SK-N-SH treated with all-trans-retinoic acid at 6 μM for 48 hours (cell line): Measurements from ENCODE around the gene ZNF217.

ENCODE experiments used
- ATAC-seq: fragments of 200-7000 bp; cut with Tn5 transposase; 3 replicates; pipeline ENCODE4 v1.9.1; 2020; ENCODE audit warnings: mild to moderate bottlenecking, moderate library complexity
- ARNTL ChIP-seq: fragments of 450-650 bp; formaldehyde crosslinking; IDR thresholded peaks from 2 replicates; pipeline ENCODE4 v1.5.0; 2020; ENCODE audit warnings: low read depth, mild to moderate bottlenecking, moderate library complexity, borderline replicate concordance
- BACH2 ChIP-seq: fragments of 250-450 bp; sonication (Bioruptor Pico); IDR thresholded peaks from 2 replicates; pipeline ENCODE4 v1.9.0; 2021; ENCODE audit warnings: mild to moderate bottlenecking, borderline replicate concordance
- CSDC2 ChIP-seq: fragments of 250-450 bp; sonication (Bioruptor Pico); IDR thresholded peaks from 2 replicates; pipeline ENCODE4 v1.5.0; 2020; ENCODE audit warnings: mild to moderate bottlenecking, moderate library complexity
- ESRRG ChIP-seq: fragments of 250-450 bp; sonication (Bioruptor Pico); IDR thresholded peaks from 2 replicates; pipeline ENCODE4 v1.6.1; 2021; ENCODE audit warnings: mild to moderate bottlenecking
- GLIS3 ChIP-seq: fragments of 250-450 bp; sonication (Bioruptor Pico); IDR thresholded peaks from 2 replicates; pipeline ENCODE4 v1.5.0; 2020; ENCODE audit warnings: mild to moderate bottlenecking, moderate library complexity
- ISL1 ChIP-seq: fragments of 250-450 bp; sonication (Bioruptor Pico); IDR thresholded peaks from 2 replicates; pipeline ENCODE4 v2.1.2; 2022; ENCODE audit warnings: mild to moderate bottlenecking, moderate library complexity
- OSR1 ChIP-seq: fragments of 250-450 bp; sonication (Bioruptor Pico); IDR thresholded peaks from 2 replicates; pipeline ENCODE4 v1.8.0; 2022; ENCODE audit warnings: moderate library complexity, mild to moderate bottlenecking, inconsistent platforms
- RARB ChIP-seq: fragments of 250-450 bp; sonication (Bioruptor Pico); IDR thresholded peaks from 2 replicates; pipeline ENCODE4 v1.8.0; 2021; ENCODE audit warnings: mild to moderate bottlenecking, moderate library complexity
- SNAI2 ChIP-seq: fragments of 250-450 bp; sonication (Bioruptor Pico); IDR thresholded peaks from 2 replicates; pipeline ENCODE4 v1.5.0; 2020; ENCODE audit warnings: mild to moderate bottlenecking, moderate library complexity
- TCF4 ChIP-seq: fragments of 250-450 bp; sonication (Bioruptor Pico); IDR thresholded peaks from 2 replicates; pipeline ENCODE4 v1.8.0; 2021; ENCODE audit warnings: mild to moderate bottlenecking, moderate library complexity, borderline replicate concordance
- TOX ChIP-seq: fragments of 250-450 bp; sonication (Bioruptor Pico); IDR thresholded peaks from 2 replicates; pipeline ENCODE4 v1.8.0; 2021; ENCODE audit warnings: mild to moderate bottlenecking, moderate library complexity, borderline replicate concordance
- ZFP3 ChIP-seq: fragments of 250-450 bp; sonication (Bioruptor Pico); IDR thresholded peaks from 2 replicates; pipeline ENCODE4 v1.5.0; 2020; ENCODE audit warnings: mild to moderate bottlenecking, moderate library complexity
- ZFP30 ChIP-seq: fragments of 450-650 bp; formaldehyde crosslinking; IDR thresholded peaks from 2 replicates; pipeline ENCODE4 v1.5.0; 2022; ENCODE audit warnings: mild to moderate bottlenecking, moderate library complexity
- ZNF565 ChIP-seq: fragments of 450-650 bp; formaldehyde crosslinking; conservative IDR thresholded peaks from 2 replicates; pipeline ENCODE4 v1.5.0; 2020; ENCODE audit warnings: low read depth, mild to moderate bottlenecking, moderate library complexity
- ZNF70 ChIP-seq: fragments of 450-650 bp; formaldehyde crosslinking; IDR thresholded peaks from 2 replicates; pipeline ENCODE4 v1.5.0; 2020; ENCODE audit warnings: mild to moderate bottlenecking, moderate library complexity
- ZNF8 ChIP-seq: fragments of 450-650 bp; formaldehyde crosslinking; IDR thresholded peaks from 2 replicates; pipeline ENCODE4 v1.5.0; 2020; ENCODE audit warnings: mild to moderate bottlenecking, moderate library complexity
- TF ChIP-seq, protein P1 (sequence below): fragments of 250-450 bp; sonication (Bioruptor Pico); IDR thresholded peaks from 2 replicates; pipeline ENCODE4 v1.5.1; 2020; ENCODE audit warnings: low read depth, mild to moderate bottlenecking, moderate library complexity
- TF ChIP-seq, protein P2 (sequence below): fragments of 250-450 bp; sonication (Bioruptor Pico); IDR thresholded peaks from 2 replicates; pipeline ENCODE4 v1.8.0; 2020; ENCODE audit warnings: mild to moderate bottlenecking, moderate library complexity, borderline replicate concordance
- TF ChIP-seq, protein P3 (sequence below): fragments of 250-450 bp; sonication (Bioruptor Pico); IDR thresholded peaks from 2 replicates; pipeline ENCODE4 v1.5.0; 2020; ENCODE audit warnings: mild to moderate bottlenecking, moderate library complexity
- TF ChIP-seq, protein P4 (sequence below): fragments of 250-450 bp; sonication (Bioruptor Pico); IDR thresholded peaks from 2 replicates; pipeline ENCODE4 v1.8.0; 2021; ENCODE audit warnings: low read depth, mild to moderate bottlenecking, moderate library complexity, borderline replicate concordance
- TF ChIP-seq, protein P5 (sequence below): fragments of 250-450 bp; sonication (Bioruptor Pico); IDR thresholded peaks from 2 replicates; pipeline ENCODE4 v1.5.1; 2021; ENCODE audit warnings: mild to moderate bottlenecking, moderate library complexity

The ZNF217 gene

DNA sequence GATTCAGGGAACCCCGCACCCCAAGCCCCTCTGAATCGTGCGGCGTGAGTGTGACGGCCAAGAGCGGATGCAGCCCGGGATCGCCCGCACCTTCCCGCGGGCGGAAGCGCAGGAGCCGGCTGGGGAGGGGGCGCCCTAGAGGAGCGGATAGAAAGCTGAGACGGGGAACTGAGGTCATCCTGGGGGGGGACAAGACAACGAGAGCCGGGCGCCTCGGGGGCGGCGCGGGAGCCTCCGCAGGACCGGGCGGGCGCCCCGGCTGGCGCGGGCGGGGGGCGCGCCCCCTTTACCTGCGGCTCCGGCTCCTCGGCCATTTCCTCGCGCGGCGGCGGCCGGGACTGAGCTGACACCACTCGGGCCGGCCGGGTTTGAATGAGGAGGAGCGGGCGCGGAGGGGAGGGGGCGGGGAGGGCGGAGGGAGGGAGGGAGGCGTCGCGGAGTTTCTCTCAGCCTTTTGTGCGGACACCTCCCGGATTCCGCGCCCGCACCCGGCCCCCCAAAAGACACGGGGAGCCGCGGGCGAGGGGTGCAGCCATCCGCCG is at the start of gene ZNF217:
TSS of gene ZNF217 (minus strand) at position 374 of the 542 bp plus-strand sequence. CDS start 11,013 bp downstream, outside the sequence.
- peak; percentile 45 for ATAC-seq

DNA sequence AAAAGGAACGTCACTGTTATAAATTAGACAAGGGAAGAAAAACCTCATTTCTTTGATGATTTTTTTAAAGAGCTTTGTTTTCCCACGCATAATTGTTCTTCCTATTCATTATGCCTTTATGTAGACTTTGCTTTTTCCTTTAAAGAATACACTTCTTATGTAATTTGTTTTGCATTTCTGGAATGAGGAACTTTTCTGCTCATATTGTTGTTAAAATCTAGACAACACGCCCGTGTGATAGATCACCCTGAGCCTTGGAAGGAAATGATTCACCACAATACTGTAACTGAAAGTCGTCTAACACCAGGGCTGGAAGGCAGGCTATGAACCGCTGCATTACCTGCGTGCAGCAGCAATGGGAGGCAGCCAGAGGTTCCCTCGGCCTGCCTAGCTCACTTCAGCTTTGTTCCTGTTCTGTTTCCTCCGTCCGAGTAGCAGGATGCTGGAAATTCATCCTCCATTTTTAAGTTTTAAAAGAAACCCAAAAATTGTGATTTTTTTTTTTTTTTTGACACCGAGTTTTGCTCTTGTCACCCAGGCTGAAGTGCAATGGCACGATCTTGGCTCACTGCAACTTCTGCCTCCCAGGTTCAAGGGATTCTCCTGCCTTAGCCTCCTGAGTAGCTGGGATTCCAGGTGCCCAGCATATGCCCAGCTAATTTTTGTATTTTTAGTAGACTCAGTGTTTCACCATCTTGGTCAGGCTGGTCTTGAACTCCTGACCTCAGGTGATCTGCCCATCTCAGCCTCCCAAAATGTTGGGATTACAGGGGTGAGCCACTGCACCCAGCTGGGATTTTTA is 49.6 kb upstream of the ZNF217 start:
- no peak for TF ChIP-seq RARB (CRISPR knock-in tag)
- TF ChIP-seq BACH2, result no peak
- TF ChIP-seq ISL1, result no peak
- no peak for TF ChIP-seq ZFP30 (CRISPR knock-in tag)
- TF ChIP-seq CSDC2, result no peak
- TF ChIP-seq, protein P1, sequence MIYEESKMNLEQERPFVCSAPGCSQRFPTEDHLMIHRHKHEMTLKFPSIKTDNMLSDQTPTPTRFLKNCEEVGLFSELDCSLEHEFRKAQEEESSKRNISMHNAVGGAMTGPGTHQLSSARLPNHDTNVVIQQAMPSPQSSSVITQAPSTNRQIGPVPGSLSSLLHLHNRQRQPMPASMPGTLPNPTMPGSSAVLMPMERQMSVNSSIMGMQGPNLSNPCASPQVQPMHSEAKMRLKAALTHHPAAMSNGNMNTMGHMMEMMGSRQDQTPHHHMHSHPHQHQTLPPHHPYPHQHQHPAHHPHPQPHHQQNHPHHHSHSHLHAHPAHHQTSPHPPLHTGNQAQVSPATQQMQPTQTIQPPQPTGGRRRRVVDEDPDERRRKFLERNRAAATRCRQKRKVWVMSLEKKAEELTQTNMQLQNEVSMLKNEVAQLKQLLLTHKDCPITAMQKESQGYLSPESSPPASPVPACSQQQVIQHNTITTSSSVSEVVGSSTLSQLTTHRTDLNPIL, result no peak
- TF ChIP-seq ARNTL (CRISPR knock-in tag), result no peak
- no peak for TF ChIP-seq GLIS3
- TF ChIP-seq ZNF8 (CRISPR knock-in tag), result no peak
- TF ChIP-seq, protein P2, sequence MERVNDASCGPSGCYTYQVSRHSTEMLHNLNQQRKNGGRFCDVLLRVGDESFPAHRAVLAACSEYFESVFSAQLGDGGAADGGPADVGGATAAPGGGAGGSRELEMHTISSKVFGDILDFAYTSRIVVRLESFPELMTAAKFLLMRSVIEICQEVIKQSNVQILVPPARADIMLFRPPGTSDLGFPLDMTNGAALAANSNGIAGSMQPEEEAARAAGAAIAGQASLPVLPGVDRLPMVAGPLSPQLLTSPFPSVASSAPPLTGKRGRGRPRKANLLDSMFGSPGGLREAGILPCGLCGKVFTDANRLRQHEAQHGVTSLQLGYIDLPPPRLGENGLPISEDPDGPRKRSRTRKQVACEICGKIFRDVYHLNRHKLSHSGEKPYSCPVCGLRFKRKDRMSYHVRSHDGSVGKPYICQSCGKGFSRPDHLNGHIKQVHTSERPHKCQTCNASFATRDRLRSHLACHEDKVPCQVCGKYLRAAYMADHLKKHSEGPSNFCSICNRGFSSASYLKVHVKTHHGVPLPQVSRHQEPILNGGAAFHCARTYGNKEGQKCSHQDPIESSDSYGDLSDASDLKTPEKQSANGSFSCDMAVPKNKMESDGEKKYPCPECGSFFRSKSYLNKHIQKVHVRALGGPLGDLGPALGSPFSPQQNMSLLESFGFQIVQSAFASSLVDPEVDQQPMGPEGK (CRISPR knock-in tag), result no peak
- TF ChIP-seq, protein P3, sequence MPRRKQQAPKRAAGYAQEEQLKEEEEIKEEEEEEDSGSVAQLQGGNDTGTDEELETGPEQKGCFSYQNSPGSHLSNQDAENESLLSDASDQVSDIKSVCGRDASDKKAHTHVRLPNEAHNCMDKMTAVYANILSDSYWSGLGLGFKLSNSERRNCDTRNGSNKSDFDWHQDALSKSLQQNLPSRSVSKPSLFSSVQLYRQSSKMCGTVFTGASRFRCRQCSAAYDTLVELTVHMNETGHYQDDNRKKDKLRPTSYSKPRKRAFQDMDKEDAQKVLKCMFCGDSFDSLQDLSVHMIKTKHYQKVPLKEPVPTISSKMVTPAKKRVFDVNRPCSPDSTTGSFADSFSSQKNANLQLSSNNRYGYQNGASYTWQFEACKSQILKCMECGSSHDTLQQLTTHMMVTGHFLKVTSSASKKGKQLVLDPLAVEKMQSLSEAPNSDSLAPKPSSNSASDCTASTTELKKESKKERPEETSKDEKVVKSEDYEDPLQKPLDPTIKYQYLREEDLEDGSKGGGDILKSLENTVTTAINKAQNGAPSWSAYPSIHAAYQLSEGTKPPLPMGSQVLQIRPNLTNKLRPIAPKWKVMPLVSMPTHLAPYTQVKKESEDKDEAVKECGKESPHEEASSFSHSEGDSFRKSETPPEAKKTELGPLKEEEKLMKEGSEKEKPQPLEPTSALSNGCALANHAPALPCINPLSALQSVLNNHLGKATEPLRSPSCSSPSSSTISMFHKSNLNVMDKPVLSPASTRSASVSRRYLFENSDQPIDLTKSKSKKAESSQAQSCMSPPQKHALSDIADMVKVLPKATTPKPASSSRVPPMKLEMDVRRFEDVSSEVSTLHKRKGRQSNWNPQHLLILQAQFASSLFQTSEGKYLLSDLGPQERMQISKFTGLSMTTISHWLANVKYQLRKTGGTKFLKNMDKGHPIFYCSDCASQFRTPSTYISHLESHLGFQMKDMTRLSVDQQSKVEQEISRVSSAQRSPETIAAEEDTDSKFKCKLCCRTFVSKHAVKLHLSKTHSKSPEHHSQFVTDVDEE (CRISPR knock-in tag), result no peak
- no peak for TF ChIP-seq ZNF565 (CRISPR knock-in tag)
- TF ChIP-seq ZNF70 (CRISPR knock-in tag), result no peak
- no peak for TF ChIP-seq TOX (CRISPR knock-in tag)
- TF ChIP-seq, all 23 proteins: peak for 0
- ATAC-seq, result peak; percentile 96

DNA sequence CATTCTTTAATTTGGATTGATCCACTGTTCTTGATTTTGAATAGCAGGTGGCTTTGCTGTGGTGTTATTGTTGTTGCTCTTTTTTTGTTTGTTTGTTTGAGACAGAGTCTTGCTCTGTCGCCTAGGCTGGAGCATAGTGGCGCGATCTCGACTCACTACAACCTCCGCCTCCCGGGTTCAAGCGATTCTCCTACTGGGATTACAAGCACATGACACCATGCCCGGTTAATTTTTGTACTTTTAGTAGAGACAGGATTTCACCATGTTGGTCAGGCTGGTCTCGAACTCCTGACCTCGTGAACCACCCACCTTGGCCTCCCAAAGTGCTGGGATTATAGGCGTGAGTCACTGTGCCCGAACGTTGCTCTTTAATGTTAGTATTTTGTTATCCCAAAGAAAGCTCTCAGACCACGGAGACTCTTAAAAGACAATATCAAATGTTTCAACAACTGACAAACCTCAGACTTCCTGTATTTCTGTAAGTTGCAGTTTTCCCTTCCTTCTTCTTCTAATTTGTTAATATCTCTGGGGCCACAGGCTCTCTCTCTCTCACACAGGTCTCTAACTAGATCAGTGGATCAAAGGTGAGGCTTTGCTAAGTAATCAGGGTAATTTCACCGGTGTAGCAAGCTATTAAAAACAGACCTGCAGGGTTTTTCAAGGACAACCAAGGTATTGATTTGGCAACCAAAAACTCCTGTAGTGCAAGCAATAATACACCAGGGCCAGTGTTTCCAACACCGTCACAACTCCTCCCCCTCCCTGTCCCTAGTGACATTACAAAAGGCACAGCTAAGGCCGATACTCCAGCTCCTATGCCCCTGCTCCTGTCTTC is 48.8 kb upstream of the ZNF217 start:
- peak; percentile 92 for ATAC-seq
- TF ChIP-seq, protein P1, result no peak
- TF ChIP-seq, protein P3 (CRISPR knock-in tag), result no peak
- no peak for TF ChIP-seq ZNF565 (CRISPR knock-in tag)
- no peak for TF ChIP-seq ESRRG (CRISPR knock-in tag)
- TF ChIP-seq CSDC2, result no peak
- TF ChIP-seq, protein P4, sequence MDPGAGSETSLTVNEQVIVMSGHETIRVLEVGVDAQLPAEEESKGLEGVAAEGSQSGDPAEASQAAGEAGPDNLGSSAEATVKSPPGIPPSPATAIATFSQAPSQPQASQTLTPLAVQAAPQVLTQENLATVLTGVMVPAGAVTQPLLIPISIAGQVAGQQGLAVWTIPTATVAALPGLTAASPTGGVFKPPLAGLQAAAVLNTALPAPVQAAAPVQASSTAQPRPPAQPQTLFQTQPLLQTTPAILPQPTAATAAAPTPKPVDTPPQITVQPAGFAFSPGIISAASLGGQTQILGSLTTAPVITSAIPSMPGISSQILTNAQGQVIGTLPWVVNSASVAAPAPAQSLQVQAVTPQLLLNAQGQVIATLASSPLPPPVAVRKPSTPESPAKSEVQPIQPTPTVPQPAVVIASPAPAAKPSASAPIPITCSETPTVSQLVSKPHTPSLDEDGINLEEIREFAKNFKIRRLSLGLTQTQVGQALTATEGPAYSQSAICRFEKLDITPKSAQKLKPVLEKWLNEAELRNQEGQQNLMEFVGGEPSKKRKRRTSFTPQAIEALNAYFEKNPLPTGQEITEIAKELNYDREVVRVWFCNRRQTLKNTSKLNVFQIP (CRISPR knock-in tag), result no peak
- no peak for TF ChIP-seq ISL1
- TF ChIP-seq, protein P5, sequence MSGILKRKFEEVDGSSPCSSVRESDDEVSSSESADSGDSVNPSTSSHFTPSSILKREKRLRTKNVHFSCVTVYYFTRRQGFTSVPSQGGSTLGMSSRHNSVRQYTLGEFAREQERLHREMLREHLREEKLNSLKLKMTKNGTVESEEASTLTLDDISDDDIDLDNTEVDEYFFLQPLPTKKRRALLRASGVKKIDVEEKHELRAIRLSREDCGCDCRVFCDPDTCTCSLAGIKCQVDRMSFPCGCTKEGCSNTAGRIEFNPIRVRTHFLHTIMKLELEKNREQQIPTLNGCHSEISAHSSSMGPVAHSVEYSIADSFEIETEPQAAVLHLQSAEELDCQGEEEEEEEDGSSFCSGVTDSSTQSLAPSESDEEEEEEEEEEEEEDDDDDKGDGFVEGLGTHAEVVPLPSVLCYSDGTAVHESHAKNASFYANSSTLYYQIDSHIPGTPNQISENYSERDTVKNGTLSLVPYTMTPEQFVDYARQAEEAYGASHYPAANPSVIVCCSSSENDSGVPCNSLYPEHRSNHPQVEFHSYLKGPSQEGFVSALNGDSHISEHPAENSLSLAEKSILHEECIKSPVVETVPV, result no peak
- no peak for TF ChIP-seq TCF4 (CRISPR knock-in tag)
- TF ChIP-seq ZFP3 (CRISPR knock-in tag), result no peak
- no peak for TF ChIP-seq ZNF70 (CRISPR knock-in tag)
- TF ChIP-seq SNAI2 (CRISPR knock-in tag), result no peak
- no peak for TF ChIP-seq GLIS3
- no peak for TF ChIP-seq OSR1 (CRISPR knock-in tag)
